SU-DHL-6 (cell line): ENCODE measurements around the gene RAD51B.

Experiments used
- EZH2phosphoT487 ChIP-seq: fragments of 200-600 bp; sonication (generic), shearing (Covaris generic); conservative IDR thresholded peaks from 2 replicates; pipeline ENCODE4 v1.6.1; 2018; ENCODE audit warnings: mild to moderate bottlenecking, antibody characterized with exemption, low read length, moderate library complexity, mixed read lengths
- TF ChIP-seq, protein P1 (sequence below): fragments of 200-600 bp; sonication (generic); IDR thresholded peaks from one replicate; pipeline ENCODE4 v1.5.1; 2017; ENCODE audit warnings: antibody characterized with exemption, mild to moderate bottlenecking, low read length, moderate library complexity; ENCODE audit not compliant: insufficient read depth, poor library complexity, severe bottlenecking

DNA sequence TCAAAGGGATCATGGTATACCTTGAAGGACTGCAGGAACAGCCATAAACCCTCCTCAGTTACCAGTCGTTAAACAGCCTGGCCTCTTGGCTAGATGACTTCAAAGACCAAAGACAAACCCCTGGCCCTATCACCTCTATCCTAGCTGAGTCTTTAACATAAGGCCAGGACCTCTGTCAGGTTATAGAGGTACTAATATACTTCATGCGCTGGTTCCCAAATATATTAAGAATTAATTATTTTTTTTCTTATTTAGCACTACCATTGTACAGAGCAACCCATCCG lies 459.8 kb downstream of the RAD51B start:
- TF ChIP-seq, protein P1, sequence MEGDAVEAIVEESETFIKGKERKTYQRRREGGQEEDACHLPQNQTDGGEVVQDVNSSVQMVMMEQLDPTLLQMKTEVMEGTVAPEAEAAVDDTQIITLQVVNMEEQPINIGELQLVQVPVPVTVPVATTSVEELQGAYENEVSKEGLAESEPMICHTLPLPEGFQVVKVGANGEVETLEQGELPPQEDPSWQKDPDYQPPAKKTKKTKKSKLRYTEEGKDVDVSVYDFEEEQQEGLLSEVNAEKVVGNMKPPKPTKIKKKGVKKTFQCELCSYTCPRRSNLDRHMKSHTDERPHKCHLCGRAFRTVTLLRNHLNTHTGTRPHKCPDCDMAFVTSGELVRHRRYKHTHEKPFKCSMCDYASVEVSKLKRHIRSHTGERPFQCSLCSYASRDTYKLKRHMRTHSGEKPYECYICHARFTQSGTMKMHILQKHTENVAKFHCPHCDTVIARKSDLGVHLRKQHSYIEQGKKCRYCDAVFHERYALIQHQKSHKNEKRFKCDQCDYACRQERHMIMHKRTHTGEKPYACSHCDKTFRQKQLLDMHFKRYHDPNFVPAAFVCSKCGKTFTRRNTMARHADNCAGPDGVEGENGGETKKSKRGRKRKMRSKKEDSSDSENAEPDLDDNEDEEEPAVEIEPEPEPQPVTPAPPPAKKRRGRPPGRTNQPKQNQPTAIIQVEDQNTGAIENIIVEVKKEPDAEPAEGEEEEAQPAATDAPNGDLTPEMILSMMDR, result no peak
- no peak for TF ChIP-seq EZH2phosphoT487
